ENCODE measurements around the gene ACTG1.

DNA sequence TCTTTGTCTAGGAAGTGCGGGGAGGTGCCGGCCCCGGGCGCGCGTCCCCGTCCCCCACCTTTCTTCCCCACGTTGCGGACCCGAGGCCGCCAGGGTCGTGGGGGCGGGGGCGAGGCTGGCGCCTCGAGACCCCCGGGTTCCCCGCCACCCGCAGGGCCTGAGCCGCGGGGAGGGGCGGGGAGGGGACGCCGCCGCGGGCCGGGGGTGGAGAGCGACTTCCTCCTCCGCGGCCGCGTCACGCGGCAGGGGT lies 1.8 kb upstream of the ACTG1 start:
- TF ChIP-seq POLR2AphosphoS5 (IDR thresholded peaks at IDR 0.05) (no peak), POLR2A (IDR thresholded peaks at IDR 0.05) (no peak)
- TF ChIP-seq, protein P1, sequence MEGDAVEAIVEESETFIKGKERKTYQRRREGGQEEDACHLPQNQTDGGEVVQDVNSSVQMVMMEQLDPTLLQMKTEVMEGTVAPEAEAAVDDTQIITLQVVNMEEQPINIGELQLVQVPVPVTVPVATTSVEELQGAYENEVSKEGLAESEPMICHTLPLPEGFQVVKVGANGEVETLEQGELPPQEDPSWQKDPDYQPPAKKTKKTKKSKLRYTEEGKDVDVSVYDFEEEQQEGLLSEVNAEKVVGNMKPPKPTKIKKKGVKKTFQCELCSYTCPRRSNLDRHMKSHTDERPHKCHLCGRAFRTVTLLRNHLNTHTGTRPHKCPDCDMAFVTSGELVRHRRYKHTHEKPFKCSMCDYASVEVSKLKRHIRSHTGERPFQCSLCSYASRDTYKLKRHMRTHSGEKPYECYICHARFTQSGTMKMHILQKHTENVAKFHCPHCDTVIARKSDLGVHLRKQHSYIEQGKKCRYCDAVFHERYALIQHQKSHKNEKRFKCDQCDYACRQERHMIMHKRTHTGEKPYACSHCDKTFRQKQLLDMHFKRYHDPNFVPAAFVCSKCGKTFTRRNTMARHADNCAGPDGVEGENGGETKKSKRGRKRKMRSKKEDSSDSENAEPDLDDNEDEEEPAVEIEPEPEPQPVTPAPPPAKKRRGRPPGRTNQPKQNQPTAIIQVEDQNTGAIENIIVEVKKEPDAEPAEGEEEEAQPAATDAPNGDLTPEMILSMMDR (IDR thresholded peaks at IDR 0.05): no peak
